PC-3 (cell line): Measurements from ENCODE around the gene UQCRH. TPM values are rescaled to one million over a fixed set of nuclear protein-coding genes. Genes with fewer than 3 reads are reported as not detected.

Source experiments
- ATAC-seq: fragments of 200-7000 bp; cut with Tn5 transposase; 2 replicates; pipeline ENCODE4 v1.9.1; 2020; ENCODE audit warnings: mild to moderate bottlenecking, moderate library complexity
- BruUV-seq: library from RNA; stranded (reverse); fragments of 400-500 nt; replicated peaks from 2 replicates; lab custom pipeline; 2021; lab: Mats Ljungman, UMichigan
- CTCF ChIA-PET: fragments of 300-600 bp; sonication (Branson Sonifier 250); formaldehyde crosslinking; loops from one replicate; lab custom pipeline; 2022; ENCODE audit warnings: antibody characterized with exemption; lab: Charles Lee
- POLR2A ChIA-PET: fragments of 300-600 bp; sonication (Branson Sonifier 250); formaldehyde crosslinking; loops from one replicate; lab custom pipeline; 2022; ENCODE audit warnings: antibody characterized with exemption; ENCODE audit not compliant: unreplicated experiment; lab: Charles Lee
- DNase-seq: peaks from one replicate; pipeline ENCODE4 v3.0.0-alpha.2; 2015
- H2AFZ ChIP-seq: fragments of 300-600 bp; sonication (generic); 2 replicates; pipeline ENCODE4 v1.6.0; 2016; ENCODE audit warnings: antibody characterized with exemption, low read length
- H3F3A ChIP-seq: fragments of 300-600 bp; sonication (generic); one replicate; pipeline ENCODE4 v1.6.0; 2017; ENCODE audit warnings: antibody characterized with exemption, low read length, control low read depth, mild to moderate bottlenecking; ENCODE audit not compliant: unreplicated experiment
- H3K27ac ChIP-seq: fragments of 300-600 bp; sonication (generic); 2 replicates; pipeline ENCODE4 v1.5.1; 2016; ENCODE audit warnings: mild to moderate bottlenecking, low read length
- H3K27me3 ChIP-seq: fragments of 300-600 bp; sonication (generic); 2 replicates; pipeline ENCODE4 v1.6.1; 2016; ENCODE audit warnings: low read length, mixed read lengths
- H3K36me3 ChIP-seq: fragments of 300-600 bp; sonication (generic); 2 replicates; pipeline ENCODE4 v1.6.1; 2016; ENCODE audit warnings: low read depth, mixed run types, low read length, mixed read lengths
- H3K4me1 ChIP-seq: fragments of 300-600 bp; sonication (generic); 2 replicates; pipeline ENCODE4 v1.5.1; 2016; ENCODE audit warnings: low read length; ENCODE audit not compliant: insufficient read depth
- H3K4me2 ChIP-seq: fragments of 300-600 bp; sonication (generic); 2 replicates; pipeline ENCODE4 v1.6.0; 2016; ENCODE audit warnings: low read length
- H3K4me3 ChIP-seq: fragments of 300-600 bp; sonication (generic); 2 replicates; pipeline ENCODE4 v1.5.1; 2016; ENCODE audit warnings: mild to moderate bottlenecking, low read length, mixed read lengths
- H3K79me2 ChIP-seq: fragments of 300-600 bp; sonication (generic); 2 replicates; pipeline ENCODE4 v1.6.1; 2017; ENCODE audit warnings: low read length, mixed read lengths
- H3K9ac ChIP-seq: fragments of 300-600 bp; sonication (generic); 2 replicates; pipeline ENCODE4 v1.6.0; 2016; ENCODE audit warnings: mild to moderate bottlenecking, low read length
- H3K9me2 ChIP-seq: fragments of 300-600 bp; sonication (generic); replicated peaks from 2 replicates; pipeline ENCODE4 v1.6.1; 2016; ENCODE audit warnings: mixed run types, low read length, mixed read lengths
- H3K9me3 ChIP-seq: fragments of 300-600 bp; sonication (generic); 2 replicates; pipeline ENCODE4 v1.6.1; 2016; ENCODE audit warnings: low read length, mixed read lengths
- H4K20me1 ChIP-seq: fragments of 300-600 bp; sonication (generic); 2 replicates; pipeline ENCODE4 v1.6.1; 2016; ENCODE audit warnings: low read length, mixed read lengths
- CTCF ChIP-seq: fragments of 300-600 bp; sonication (generic); conservative IDR thresholded peaks from 2 replicates; pipeline ENCODE4 v1.5.1; 2017; ENCODE audit warnings: antibody characterized with exemption, low read depth, mild to moderate bottlenecking, low read length
- EZH2 ChIP-seq: fragments of 300-600 bp; sonication (generic); IDR thresholded peaks from one replicate; pipeline ENCODE4 v1.6.1; 2017; ENCODE audit warnings: antibody characterized with exemption, mild to moderate bottlenecking, low read length; ENCODE audit not compliant: unreplicated experiment
- EZH2phosphoT487 ChIP-seq: fragments of 300-600 bp; sonication (generic); IDR thresholded peaks from 2 replicates; pipeline ENCODE4 v1.6.1; 2018; ENCODE audit warnings: mild to moderate bottlenecking, antibody characterized with exemption, low read length, borderline replicate concordance
- intact Hi-C: fragments of 100-400 bp; cut with micrococcal nuclease; formaldehyde crosslinking; loops from 2 replicates; pipeline ENCODE4 v1.9.0; 2023
- total RNA-seq: library from RNA; depleted of rRNA; stranded (reverse); fragments of >200 nt; gene quantifications from 2 replicates; pipeline ENCODE4 v1.2.3, GENCODE V29; 2014

The UQCRH gene
- total RNA-seq, 1 experiment from 2014 or later: 885 TPM

- no peak overlapping the region for H3K4me3 ChIP-seq
- H3K36me3 ChIP-seq: peaks cover 54% of the 10 kb centered on the region
- POLR2A ChIA-PET: no interaction called here
- H3K4me2 ChIP-seq: no peak overlapping the region
- H3K9me2 ChIP-seq: no peaks in the 10 kb centered on the region
- DNase-seq (no peak), ATAC-seq (no peak)
- intact Hi-C loops: no loop called here
- no peak overlapping the region for H2AFZ ChIP-seq
- peaks cover 8% of the 10 kb centered on the region; the same call in 1 of the 2 replicates for H3K4me1 ChIP-seq
- H3K9ac ChIP-seq: no peak overlapping the region
- H3K27me3 ChIP-seq: no peaks in the 10 kb centered on the region
- H3K9me3 ChIP-seq: no peaks in the 10 kb centered on the region
- no peaks in the 10 kb centered on the region for H3K79me2 ChIP-seq
- no peaks in the 10 kb centered on the region for H4K20me1 ChIP-seq
- CTCF ChIA-PET: no interaction called here
- H3K27ac ChIP-seq: no peak overlapping the region
- TF ChIP-seq EZH2phosphoT487 (no peak), EZH2 (no peak), CTCF (no peak)
- no TSS peak for BruUV-seq
- H3F3A ChIP-seq: no peaks in the 10 kb centered on the region
Observed at GRCh38 chr1:46280092-46280491, 23.4 kb upstream of the UQCRH start.

- Histone ChIP-seq H3K9me3 (no peaks in the 10 kb centered on the region), H3K36me3 (peaks cover 49% of the 10 kb centered on the region), H3K9me2 (no peaks in the 10 kb centered on the region), H3K4me1 (peaks cover 8% of the 10 kb centered on the region; the same call in 1 of the 2 replicates), H4K20me1 (no peaks in the 10 kb centered on the region), H3K27ac (no peak overlapping the region), H3F3A (no peaks in the 10 kb centered on the region), H3K9ac (no peak overlapping the region), H3K79me2 (no peaks in the 10 kb centered on the region), H3K4me2 (no peak overlapping the region), H2AFZ (no peak overlapping the region), H3K4me3 (no peak overlapping the region), H3K27me3 (no peaks in the 10 kb centered on the region)
- ChIA-PET CTCF (no interaction called here), POLR2A (interaction anchor here (0.5 kb wide), 1 partner anchor 13 kb away, joined by 3 read pairs; no protein-coding TSS in a partner anchor)
- intact Hi-C loops: no loop called here
- no TSS peak for BruUV-seq
- TF ChIP-seq EZH2phosphoT487: no peak
- no peak for DNase-seq
- ATAC-seq: no peak
Observed at GRCh38 chr1:46281021-46281420, 22.5 kb upstream of the UQCRH start.

- Histone ChIP-seq H3K4me3 (no peak overlapping the region), H3K36me3 (peaks cover 42% of the 10 kb centered on the region), H3F3A (no peaks in the 10 kb centered on the region), H3K9me2 (no peaks in the 10 kb centered on the region), H3K9ac (no peak overlapping the region), H3K4me1 (peaks cover 18% of the 10 kb centered on the region), H3K9me3 (no peaks in the 10 kb centered on the region), H3K27me3 (no peaks in the 10 kb centered on the region), H3K79me2 (no peaks in the 10 kb centered on the region), H3K4me2 (no peak overlapping the region), H4K20me1 (no peaks in the 10 kb centered on the region; the same call in 1 of the 2 replicates), H3K27ac (no peak overlapping the region), H2AFZ (no peak overlapping the region)
- ChIA-PET POLR2A (no interaction called here), CTCF (no interaction called here)
- ATAC-seq (no peak), DNase-seq (no peak)
- no TSS peak for BruUV-seq
- no peak for TF ChIP-seq EZH2phosphoT487
- no peak for TF ChIP-seq EZH2
- no peak for TF ChIP-seq CTCF
- intact Hi-C loops: no loop called here
Observed at GRCh38 chr1:46284058-46284457, 19.4 kb upstream of the UQCRH start.
